ENCODE measurements around the gene SNRNP27. TPM values are rescaled to one million over a fixed set of nuclear protein-coding genes. Genes with fewer than 3 reads are reported as not detected.
A peak's percentile ranks its signal among the peaks of the same experiment; 100 is the strongest.

The SNRNP27 gene
- total RNA-seq, 4 donors from 2014 or later: 109 to 161 (median 130) TPM

GRCh38 chr2:69902213-69902922 lies 8.6 kb downstream of the SNRNP27 start:
- no peaks in the 10 kb centered on the region for H3K9me3 ChIP-seq
- no peak for TF ChIP-seq POLR2A (IDR thresholded peaks at IDR 0.05)
- no peak for TF ChIP-seq CTCF (IDR thresholded peaks at IDR 0.05 in 4 of 5, conservative IDR thresholded peaks at IDR 0.05 in 1 of 5)
- H3K4me1 ChIP-seq: no peaks in the 10 kb centered on the region
- DNase-seq: no peak
- ATAC-seq: no peak
- peak overlapping the region in 1 of 4 donors; percentile 23 for H3K27ac ChIP-seq
- peaks cover 0 to 79% of the 10 kb centered on the region in 2 donors for H3K36me3 ChIP-seq
- intact Hi-C loops (cut with DNase I; ENCODE audit: low total_unique reads): no loop called here
- in situ Hi-C loops (cut with MboI; ENCODE audit: low sequenced_read_pairs in 4 of 4): loop anchor here in 3 of 4 donors (10.0 to 25.0 kb wide), 3 partner anchors 160 to 402 kb away; partner anchors contain the start of genes SNRPG (in 2 of the 3) and FAM136A (in 1 of the 3)
- H3K27me3 ChIP-seq: no peaks in the 10 kb centered on the region
- no peak overlapping the region for H3K4me3 ChIP-seq

GRCh38 chr2:69907216-69907615 lies 13.5 kb downstream of the SNRNP27 start:
- H3K9me3 ChIP-seq: no peaks in the 10 kb centered on the region
- H3K4me1 ChIP-seq: peaks cover 0 to 6% of the 10 kb centered on the region in 2 donors
- ATAC-seq (no peak), DNase-seq (no peak)
- TF ChIP-seq CTCF (IDR thresholded peaks at IDR 0.05 in 4 of 5, conservative IDR thresholded peaks at IDR 0.05 in 1 of 5): no peak
- TF ChIP-seq POLR2A (IDR thresholded peaks at IDR 0.05): no peak
- H3K27ac ChIP-seq: no peak overlapping the region
- in situ Hi-C loops (cut with MboI; ENCODE audit: low sequenced_read_pairs in 4 of 4) (loop anchor here in 3 of 4 donors (5.0 to 25.0 kb wide), 4 partner anchors 155 to 398 kb away; partner anchors contain the start of genes SNRPG (in 2 of the 3) and FAM136A (in 1 of the 3)), intact Hi-C loops (cut with DNase I; ENCODE audit: low total_unique reads) (no loop called here)
- no peak overlapping the region for H3K4me3 ChIP-seq
- peaks cover 0 to 68% of the 10 kb centered on the region in 2 donors for H3K36me3 ChIP-seq
- H3K27me3 ChIP-seq: no peaks in the 10 kb centered on the region

GRCh38 chr2:69911985-69912563 lies 18.3 kb downstream of the SNRNP27 start:
- DNase-seq (no peak), ATAC-seq (no peak)
- Histone ChIP-seq H3K27me3 (no peaks in the 10 kb centered on the region), H3K9me3 (no peaks in the 10 kb centered on the region), H3K4me3 (no peak overlapping the region), H3K36me3 (peaks cover 0 to 31% of the 10 kb centered on the region in 2 donors), H3K4me1 (peaks cover 23 to 30% of the 10 kb centered on the region in 2 donors), H3K27ac (peak overlapping the region; percentile 92 to 99 (median 98))
- TF ChIP-seq CTCF (IDR thresholded peaks at IDR 0.05 in 4 of 5, conservative IDR thresholded peaks at IDR 0.05 in 1 of 5) (peak; percentile 66 to 80 (median 71)), POLR2A (IDR thresholded peaks at IDR 0.05) (no peak)
- intact Hi-C loops (cut with DNase I; ENCODE audit: low total_unique reads): loop anchor here (2.0 to 10.0 kb wide), 3 partner anchors 167 to 391 kb away; partner anchors contain the start of genes ANXA4, FAM136A and TIA1
- in situ Hi-C loops (cut with MboI; ENCODE audit: low sequenced_read_pairs in 4 of 4): loop anchor here in 3 of 4 donors (5.0 to 25.0 kb wide), 5 partner anchors 150 to 393 kb away; partner anchors contain the start of genes SNRPG (in 2 of the 3) and FAM136A (in 1 of the 3)

GRCh38 chr2:69914164-69914949 lies 20.6 kb downstream of the SNRNP27 start:
- Histone ChIP-seq H3K27me3 (no peaks in the 10 kb centered on the region), H3K4me1 (peaks cover 30 to 45% of the 10 kb centered on the region in 2 donors), H3K27ac (peak overlapping the region; percentile 96 to 99 (median 98)), H3K9me3 (no peaks in the 10 kb centered on the region), H3K4me3 (peak overlapping the region; percentile 77 to 87 (median 84)), H3K36me3 (peaks cover 0 to 11% of the 10 kb centered on the region in 2 donors)
- DNase-seq (peak; percentile 100), ATAC-seq (peak; percentile 89 to 92)
- intact Hi-C loops (cut with DNase I; ENCODE audit: low total_unique reads) (loop anchor here (1.0 to 10.0 kb wide), 6 partner anchors 156 to 378 kb away; partner anchors contain the start of genes ANXA4, C2orf42 and SNRPG), in situ Hi-C loops (cut with MboI; ENCODE audit: low sequenced_read_pairs in 4 of 4) (loop anchor here in 3 of 4 donors (5.0 to 25.0 kb wide), 5 partner anchors 148 to 390 kb away; partner anchors contain the start of genes SNRPG (in 2 of the 3) and FAM136A (in 1 of the 3))
- TF ChIP-seq CTCF (IDR thresholded peaks at IDR 0.05 in 4 of 5, conservative IDR thresholded peaks at IDR 0.05 in 1 of 5): peak in 2 of 5 experiments; percentile 10 to 15
- TF ChIP-seq POLR2A (IDR thresholded peaks at IDR 0.05): peak; percentile 72 to 80

Measured in gastrocnemius medialis (tissue), 4 donors.